ENCODE results near the gene SHBG.

DNA sequence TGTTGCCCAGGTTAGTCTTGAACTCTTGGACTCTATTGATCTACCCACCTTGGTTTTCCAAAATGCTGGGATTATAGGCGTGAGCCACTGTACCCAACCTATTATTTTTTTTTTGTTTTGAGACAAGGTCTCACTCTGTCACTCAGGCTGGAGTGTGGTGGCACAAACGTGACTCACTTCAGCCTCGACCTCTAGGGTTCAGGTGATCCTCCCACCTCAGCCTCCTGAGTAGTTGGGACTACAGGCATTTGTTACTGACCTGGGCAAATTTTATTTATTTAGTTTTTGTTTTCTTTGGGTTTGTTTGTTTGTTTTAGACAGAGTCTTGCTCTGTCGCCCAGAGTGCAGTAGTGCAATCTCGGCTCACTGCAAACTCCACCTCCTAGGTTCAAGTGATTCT is 6.3 kb upstream of the SHBG start:
- TF ChIP-seq EZH2phosphoT487 (IDR thresholded peaks at IDR 0.05; ENCODE audit: insufficient read depth, low read depth) (no peak), EZH2 (IDR thresholded peaks at IDR 0.05; ENCODE audit: insufficient read depth, poor library complexity, severe bottlenecking) (no peak)
